Skeletal muscle satellite cell (primary cell): Measurements from ENCODE around the gene LPCAT3.

Source experiments
- H3K27me3 ChIP-seq: 2 replicates; pipeline ENCODE4 v1.7.0; 2013; ENCODE audit warnings: low read length; ENCODE audit not compliant: control insufficient read depth, insufficient read depth
- H3K36me3 ChIP-seq: 2 replicates; pipeline ENCODE4 v1.7.0; 2013; ENCODE audit warnings: mild to moderate bottlenecking, control low read depth, low read length; ENCODE audit not compliant: insufficient read depth
- H3K4me1 ChIP-seq: 2 replicates; pipeline ENCODE4 v1.7.0; 2013; ENCODE audit warnings: low read length; ENCODE audit not compliant: control insufficient read depth, insufficient read depth
- H3K4me2 ChIP-seq: 2 replicates; pipeline ENCODE4 v1.7.0; 2013; ENCODE audit warnings: mild to moderate bottlenecking, low read length
- H3K4me3 ChIP-seq: 2 replicates; pipeline ENCODE4 v1.7.0; 2013; ENCODE audit warnings: low read length
- H3K9ac ChIP-seq: 2 replicates; pipeline ENCODE4 v1.7.0; 2013; ENCODE audit warnings: mild to moderate bottlenecking, low read depth, low read length, moderate library complexity
- H3K9me3 ChIP-seq: replicated peaks from 2 replicates; pipeline ENCODE4 v1.7.0; 2013; ENCODE audit warnings: mild to moderate bottlenecking, control low read depth, low read length

LPCAT3 gene

DNA sequence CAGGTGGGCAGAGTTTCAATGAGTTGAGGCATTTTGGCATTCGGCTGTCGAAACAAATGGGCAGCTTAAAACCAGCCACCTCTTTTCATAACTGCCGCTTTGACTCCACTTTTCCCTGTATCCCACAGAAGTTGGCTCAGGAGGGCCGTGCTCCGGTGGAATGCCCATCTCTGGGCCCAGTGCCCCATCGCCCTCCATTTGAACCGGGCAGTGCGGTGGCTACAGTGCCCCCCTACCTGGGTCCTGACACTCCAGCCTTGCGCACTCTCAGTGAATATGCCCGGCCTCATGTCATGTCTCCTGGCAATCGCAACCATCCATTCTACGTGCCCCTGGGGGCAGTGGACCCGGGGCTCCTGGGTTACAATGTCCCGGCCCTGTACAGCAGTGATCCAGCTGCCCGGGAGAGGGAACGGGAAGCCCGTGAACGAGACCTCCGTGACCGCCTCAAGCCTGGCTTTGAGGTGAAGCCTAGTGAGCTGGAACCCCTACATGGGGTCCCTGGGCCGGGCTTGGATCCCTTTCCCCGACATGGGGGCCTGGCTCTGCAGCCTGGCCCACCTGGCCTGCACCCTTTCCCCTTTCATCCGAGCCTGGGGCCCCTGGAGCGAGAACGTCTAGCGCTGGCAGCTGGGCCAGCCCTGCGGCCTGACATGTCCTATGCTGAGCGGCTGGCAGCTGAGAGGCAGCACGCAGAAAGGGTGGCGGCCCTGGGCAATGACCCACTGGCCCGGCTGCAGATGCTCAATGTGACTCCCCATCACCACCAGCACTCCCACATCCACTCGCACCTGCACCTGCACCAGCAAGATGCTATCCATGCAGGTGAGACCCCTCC is 79.7 kb downstream of the LPCAT3 start:
- H3K36me3 ChIP-seq, result peaks cover 66% of the 10 kb centered on the region
- no peaks in the 10 kb centered on the region for H3K27me3 ChIP-seq
- H3K4me1 ChIP-seq, result peaks cover 49% of the 10 kb centered on the region
- H3K9me3 ChIP-seq, result no peaks in the 10 kb centered on the region
- peak overlapping the region; percentile 95 for H3K4me2 ChIP-seq
- peak overlapping the region; percentile 88 for H3K9ac ChIP-seq
- peak overlapping the region; percentile 34 for H3K4me3 ChIP-seq

DNA sequence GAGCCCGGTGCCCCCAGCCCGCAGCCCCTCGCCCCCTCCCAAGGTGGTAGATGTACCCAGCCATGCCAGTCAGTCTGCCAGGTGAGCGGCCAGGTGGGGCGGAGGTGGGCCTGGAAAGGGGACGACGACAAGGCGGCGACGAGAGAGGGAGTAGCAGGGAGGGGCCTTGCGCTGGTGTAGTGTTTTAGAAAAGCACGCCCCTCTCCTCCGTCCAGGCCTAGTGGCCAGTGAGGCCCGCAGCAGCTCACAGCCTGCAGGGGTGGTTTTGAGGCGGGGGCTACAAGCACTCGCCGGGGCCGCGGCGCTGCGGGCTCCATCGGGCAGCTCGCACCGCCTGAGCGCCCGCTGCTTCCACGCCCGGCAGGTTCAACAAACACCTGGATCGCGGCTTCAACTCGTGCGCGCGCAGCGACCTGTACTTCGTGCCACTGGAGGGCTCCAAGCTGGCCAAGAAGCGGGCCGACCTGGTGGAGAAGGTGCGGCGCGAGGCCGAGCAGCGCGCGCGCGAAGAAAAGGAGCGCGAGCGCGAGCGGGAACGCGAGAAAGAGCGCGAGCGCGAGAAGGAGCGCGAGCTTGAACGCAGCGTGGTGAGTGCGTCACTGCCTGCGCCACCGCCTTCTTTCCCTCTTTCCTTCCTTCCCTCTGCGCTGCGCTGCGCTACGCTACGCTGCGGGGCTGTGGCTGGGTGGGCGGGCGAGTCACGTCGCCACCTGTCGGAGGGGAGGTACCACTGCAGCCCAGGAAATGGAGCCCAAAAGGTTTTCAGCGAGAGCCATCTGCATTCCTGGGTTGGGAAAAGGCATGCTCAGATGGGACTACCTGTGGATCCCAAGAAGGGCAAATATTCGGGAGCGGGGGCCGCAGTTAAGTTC is 80.6 kb downstream of the LPCAT3 start:
- Histone ChIP-seq H3K4me3 (peak overlapping the region; percentile 75), H3K27me3 (no peaks in the 10 kb centered on the region), H3K9me3 (no peaks in the 10 kb centered on the region), H3K4me1 (peaks cover 46% of the 10 kb centered on the region), H3K9ac (peak overlapping the region; percentile 88), H3K4me2 (peak overlapping the region; percentile 95), H3K36me3 (peaks cover 75% of the 10 kb centered on the region)

DNA sequence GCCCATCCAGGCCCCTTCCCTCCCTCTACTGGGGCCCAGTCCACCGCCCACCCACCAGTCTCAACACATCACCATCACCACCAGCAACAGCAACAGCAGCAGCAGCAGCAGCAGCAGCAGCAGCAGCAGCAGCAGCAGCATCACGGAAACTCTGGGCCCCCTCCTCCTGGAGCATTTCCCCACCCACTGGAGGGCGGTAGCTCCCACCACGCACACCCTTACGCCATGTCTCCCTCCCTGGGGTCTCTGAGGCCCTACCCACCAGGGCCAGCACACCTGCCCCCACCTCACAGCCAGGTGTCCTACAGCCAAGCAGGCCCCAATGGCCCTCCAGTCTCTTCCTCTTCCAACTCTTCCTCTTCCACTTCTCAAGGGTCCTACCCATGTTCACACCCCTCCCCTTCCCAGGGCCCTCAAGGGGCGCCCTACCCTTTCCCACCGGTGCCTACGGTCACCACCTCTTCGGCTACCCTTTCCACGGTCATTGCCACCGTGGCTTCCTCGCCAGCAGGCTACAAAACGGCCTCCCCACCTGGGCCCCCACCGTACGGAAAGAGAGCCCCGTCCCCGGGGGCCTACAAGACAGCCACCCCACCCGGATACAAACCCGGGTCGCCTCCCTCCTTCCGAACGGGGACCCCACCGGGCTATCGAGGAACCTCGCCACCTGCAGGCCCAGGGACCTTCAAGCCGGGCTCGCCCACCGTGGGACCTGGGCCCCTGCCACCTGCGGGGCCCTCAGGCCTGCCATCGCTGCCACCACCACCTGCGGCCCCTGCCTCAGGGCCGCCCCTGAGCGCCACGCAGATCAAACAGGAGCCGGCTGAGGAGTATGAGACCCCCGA is 81.4 kb downstream of the LPCAT3 start:
- Histone ChIP-seq H3K9me3 (no peaks in the 10 kb centered on the region), H3K36me3 (peaks cover 76% of the 10 kb centered on the region)

DNA sequence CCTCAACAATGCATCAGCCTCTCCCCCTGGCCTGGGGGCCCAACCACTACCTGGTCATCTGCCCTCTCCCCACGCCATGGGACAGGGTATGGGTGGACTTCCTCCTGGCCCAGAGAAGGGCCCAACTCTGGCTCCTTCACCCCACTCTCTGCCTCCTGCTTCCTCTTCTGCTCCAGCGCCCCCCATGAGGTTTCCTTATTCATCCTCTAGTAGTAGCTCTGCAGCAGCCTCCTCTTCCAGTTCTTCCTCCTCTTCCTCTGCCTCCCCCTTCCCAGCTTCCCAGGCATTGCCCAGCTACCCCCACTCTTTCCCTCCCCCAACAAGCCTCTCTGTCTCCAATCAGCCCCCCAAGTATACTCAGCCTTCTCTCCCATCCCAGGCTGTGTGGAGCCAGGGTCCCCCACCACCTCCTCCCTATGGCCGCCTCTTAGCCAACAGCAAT is 82.1 kb downstream of the LPCAT3 start:
- Histone ChIP-seq H3K9me3 (no peaks in the 10 kb centered on the region), H3K27me3 (no peaks in the 10 kb centered on the region), H3K36me3 (peaks cover 70% of the 10 kb centered on the region), H3K9ac (no peak overlapping the region), H3K4me2 (no peak overlapping the region), H3K4me3 (no peak overlapping the region), H3K4me1 (peaks cover 41% of the 10 kb centered on the region)

More for the DNA sequence above, 81.4 kb downstream of the LPCAT3 start:
- Histone ChIP-seq H3K4me1 (peaks cover 41% of the 10 kb centered on the region), H3K9ac (peak overlapping the region; percentile 88), H3K4me2 (peak overlapping the region; percentile 95), H3K27me3 (no peaks in the 10 kb centered on the region), H3K4me3 (peak overlapping the region; percentile 75)

DNA sequence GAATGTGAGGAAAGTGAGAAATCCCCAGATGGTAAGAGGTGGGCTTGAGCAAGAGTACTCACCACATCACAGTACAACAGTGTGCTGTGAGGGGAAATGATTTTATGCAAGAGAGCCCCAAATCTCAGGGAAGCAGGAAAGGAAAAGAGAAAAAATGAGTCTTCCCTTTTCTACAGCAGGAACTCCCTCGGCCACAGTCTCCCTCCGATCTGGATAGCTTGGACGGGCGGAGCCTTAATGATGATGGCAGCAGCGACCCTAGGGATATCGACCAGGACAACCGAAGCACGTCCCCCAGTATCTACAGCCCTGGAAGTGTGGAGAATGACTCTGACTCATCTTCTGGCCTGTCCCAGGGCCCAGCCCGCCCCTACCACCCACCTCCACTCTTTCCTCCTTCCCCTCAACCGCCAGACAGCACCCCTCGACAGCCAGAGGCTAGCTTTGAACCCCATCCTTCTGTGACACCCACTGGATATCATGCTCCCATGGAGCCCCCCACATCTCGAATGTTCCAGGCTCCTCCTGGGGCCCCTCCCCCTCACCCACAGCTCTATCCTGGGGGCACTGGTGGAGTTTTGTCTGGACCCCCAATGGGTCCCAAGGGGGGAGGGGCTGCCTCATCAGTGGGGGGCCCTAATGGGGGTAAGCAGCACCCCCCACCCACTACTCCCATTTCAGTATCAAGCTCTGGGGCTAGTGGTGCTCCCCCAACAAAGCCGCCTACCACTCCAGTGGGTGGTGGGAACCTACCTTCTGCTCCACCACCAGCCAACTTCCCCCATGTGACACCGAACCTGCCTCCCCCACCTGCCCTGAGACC is 82.7 kb downstream of the LPCAT3 start:
- Histone ChIP-seq H3K4me2 (no peak overlapping the region), H3K4me1 (peaks cover 46% of the 10 kb centered on the region), H3K36me3 (peaks cover 64% of the 10 kb centered on the region), H3K4me3 (no peak overlapping the region), H3K9ac (peak overlapping the region; percentile 25), H3K9me3 (no peaks in the 10 kb centered on the region), H3K27me3 (no peaks in the 10 kb centered on the region)

DNA sequence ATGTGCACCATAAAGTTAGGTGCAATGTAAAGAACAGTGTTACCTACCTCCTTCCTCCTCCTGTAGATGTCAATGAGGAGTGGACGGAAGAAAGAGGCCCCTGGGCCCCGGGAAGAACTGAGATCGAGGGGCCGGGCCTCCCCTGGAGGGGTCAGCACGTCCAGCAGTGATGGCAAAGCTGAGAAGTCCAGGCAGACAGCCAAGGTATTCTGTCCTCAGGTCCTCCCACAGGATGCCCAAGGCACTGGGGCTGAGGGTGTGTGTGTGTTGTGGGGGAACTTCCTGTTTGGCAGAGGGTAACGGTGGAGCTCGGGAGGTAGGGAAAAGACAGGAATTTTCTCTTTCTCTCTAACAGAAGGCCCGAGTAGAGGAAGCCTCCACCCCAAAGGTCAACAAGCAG is 84.2 kb downstream of the LPCAT3 start:
- Histone ChIP-seq H3K4me3 (no peak overlapping the region), H3K36me3 (peaks cover 54% of the 10 kb centered on the region), H3K4me2 (no peak overlapping the region), H3K9me3 (no peaks in the 10 kb centered on the region), H3K27me3 (no peaks in the 10 kb centered on the region), H3K9ac (peak overlapping the region; percentile 44), H3K4me1 (peaks cover 59% of the 10 kb centered on the region)

DNA sequence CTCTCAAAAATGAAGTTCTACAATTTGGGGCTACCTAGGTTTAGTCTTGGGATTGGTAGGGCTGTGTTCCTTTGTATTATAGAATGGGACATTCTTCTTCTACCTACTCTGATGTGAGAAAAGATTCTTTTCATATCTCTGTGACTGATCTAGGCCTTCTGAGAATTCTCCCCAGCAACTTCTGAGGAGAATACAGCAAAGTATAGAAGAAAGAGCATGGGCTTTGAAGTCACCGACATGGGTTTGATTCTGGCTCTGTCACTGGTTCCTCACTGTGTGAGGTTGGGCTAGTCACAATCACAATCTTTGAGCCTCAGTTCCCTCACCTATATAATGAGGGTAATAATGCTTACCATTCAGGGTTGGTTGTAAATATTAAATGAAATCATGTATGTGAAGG is 85.5 kb downstream of the LPCAT3 start:
- no peak overlapping the region for H3K4me3 ChIP-seq
- H3K4me2 ChIP-seq, result no peak overlapping the region
- H3K9ac ChIP-seq, result no peak overlapping the region
- H3K36me3 ChIP-seq, result peaks cover 44% of the 10 kb centered on the region
- H3K27me3 ChIP-seq, result no peaks in the 10 kb centered on the region
- H3K9me3 ChIP-seq, result no peaks in the 10 kb centered on the region
- H3K4me1 ChIP-seq, result peaks cover 53% of the 10 kb centered on the region

DNA sequence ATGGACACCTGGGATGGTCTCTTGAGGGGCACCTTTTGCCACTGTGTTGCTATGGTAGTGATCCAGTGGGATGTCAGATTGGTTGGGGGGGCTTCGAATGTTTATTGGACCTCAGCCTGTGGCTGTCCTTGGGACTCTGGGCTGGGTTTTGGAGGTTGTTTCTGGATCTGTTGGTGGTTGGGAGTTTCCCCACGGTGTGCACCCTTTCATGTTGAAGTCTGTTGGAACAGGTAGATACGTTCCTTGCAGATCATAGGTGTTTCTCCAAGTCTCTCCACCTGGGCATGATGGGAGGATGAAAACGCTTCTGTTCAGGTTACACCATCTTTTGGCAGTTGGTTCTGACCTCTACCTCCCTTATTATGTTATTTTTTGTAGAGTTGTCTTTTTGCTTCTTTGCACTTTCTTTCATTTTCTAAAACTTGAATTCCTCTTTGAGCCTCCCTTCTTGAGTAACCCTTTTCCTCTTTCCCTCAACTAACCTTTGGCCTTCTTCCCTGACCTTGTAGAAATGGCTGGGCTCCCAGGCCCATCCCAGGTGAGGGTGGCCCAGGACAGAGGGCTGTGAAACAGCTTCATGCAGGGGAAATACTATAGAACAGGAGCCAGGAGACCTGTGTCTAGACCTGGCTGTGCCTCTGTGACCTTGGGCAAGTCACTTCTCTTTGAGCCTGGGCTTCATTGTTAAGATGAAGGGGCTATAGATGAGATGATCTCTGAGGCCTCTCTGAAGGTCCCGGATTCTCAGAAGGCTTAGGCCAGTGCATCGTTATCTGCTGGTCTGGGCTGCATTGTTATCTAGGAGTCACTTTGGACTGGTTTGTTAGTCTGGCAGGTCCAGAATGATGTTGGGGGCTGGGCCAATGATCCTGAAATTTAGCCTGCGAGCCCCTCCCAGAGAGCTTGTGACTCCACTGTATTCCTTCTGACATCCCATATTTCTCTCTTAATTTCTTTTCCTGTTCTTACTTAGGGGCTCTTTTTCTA is 88.5 kb downstream of the LPCAT3 start:
- Histone ChIP-seq H3K4me2 (peak overlapping the region; percentile 92), H3K9me3 (no peaks in the 10 kb centered on the region), H3K36me3 (peaks cover 22% of the 10 kb centered on the region), H3K4me1 (peaks cover 56% of the 10 kb centered on the region), H3K4me3 (peak overlapping the region; percentile 94), H3K27me3 (no peaks in the 10 kb centered on the region), H3K9ac (peak overlapping the region; percentile 93)

DNA sequence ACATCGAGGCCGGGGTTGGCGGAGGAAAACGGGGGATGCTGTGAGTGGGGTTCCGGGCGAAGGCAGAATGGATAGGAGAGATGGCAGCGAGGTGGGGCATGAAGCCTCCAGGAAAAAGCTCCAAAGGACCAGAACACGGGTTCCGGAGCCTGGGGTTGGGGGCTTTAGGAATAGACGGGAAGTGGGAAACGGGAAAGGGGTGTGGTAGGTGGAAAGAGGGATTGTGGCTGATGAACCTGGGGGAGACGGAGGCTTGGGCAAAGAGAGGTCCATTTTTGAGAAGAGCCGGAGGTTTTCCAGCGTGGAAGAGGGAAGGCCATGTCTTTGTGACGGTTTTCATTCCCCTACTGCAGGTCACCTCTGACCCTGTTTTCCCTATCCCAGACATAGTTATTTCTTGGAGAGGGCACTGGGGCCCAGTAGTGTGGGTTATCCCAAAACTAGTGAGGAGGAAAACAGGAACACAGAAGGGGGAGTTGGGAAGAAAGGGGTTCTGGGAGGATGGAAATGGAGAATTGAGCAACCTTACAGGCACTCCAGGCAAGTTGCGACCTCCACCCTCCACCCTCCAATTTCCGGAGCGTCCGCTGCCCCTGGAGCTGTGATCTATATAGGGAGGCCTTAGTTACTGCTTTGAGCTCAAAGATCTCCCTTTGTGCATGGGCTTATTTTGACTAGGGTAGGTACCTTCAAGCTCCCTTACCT is 89.4 kb downstream of the LPCAT3 start:
- H3K9me3 ChIP-seq, result no peaks in the 10 kb centered on the region
- H3K4me3 ChIP-seq, result peak overlapping the region; percentile 94
- peak overlapping the region; percentile 93 for H3K9ac ChIP-seq
- H3K27me3 ChIP-seq, result no peaks in the 10 kb centered on the region
- peak overlapping the region; percentile 92 for H3K4me2 ChIP-seq
- peaks cover 12% of the 10 kb centered on the region for H3K36me3 ChIP-seq
- H3K4me1 ChIP-seq, result peaks cover 52% of the 10 kb centered on the region
